ENCODE measurements around the gene MC3R.
"Not testable (repeated sequence)": the region's sequence is repeated elsewhere in the genome, so short reads cannot be mapped to it uniquely, and the experiment has no call there.

The MC3R gene

DNA sequence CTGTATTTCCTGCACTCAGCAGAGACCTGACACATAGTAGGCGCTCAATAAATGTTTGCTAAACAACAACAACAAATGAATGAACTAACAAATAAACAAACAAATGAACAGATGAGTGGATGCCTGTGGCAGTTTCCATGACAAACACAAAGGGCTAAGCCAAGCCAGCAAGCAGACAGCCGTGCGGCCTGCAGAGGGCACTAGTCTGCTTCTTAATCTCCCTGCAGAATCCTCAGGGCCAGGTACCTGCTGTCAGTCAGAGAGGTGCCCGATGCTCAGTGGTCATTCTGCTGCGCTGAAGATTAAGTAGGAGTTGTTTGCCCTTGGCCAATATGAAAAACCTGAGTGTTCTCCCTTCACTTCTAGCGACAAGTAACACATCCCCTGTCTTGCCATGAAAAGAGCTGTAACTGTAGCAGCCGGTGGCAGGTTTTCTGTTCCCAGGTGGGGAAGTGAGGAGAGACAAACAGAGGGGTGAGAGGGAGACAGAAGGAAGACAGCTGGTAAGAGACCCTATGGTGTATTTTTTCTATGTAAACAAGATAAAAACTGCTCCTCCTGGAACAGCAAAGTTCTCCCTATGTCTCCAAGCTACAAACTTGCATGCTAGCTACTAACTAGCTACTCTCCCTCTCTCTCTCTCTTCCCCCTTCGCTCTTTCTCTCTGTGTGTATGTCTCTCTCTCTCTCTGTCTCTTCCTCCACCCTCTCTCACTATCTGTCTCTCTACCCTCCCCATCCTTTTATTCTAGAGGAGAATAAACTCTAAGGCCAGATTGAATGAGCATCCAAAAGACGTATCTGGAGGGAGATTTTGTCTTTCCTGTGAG is at the start of gene MC3R:
TSS of gene MC3R (plus strand) at position 779 of the 829 bp plus-strand sequence. CDS start 112 bp downstream, outside the sequence.
- no peak for DNase-seq (ENCODE audit: low read depth)

DNA sequence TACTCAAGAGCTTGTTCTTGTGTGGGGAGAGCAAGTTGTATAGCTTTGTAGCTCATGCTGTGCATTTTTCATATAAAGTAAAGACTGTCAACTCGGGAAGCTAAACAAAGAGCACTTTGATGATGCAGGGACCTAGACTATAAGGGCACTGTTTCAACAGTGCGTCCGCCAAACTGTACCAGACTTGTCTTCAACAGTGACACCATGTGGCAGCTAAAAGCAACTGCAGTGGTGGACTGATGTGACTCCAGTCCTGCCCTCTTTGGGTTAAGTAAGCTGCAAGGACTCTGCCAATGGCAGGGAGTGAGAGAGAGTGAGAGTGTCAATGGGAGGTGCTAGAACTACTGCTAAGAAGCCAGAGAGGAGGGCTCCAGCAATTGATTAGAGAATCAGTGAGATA is 48.1 kb upstream of the MC3R start:
- no peak for DNase-seq (ENCODE audit: low read depth)

DNA sequence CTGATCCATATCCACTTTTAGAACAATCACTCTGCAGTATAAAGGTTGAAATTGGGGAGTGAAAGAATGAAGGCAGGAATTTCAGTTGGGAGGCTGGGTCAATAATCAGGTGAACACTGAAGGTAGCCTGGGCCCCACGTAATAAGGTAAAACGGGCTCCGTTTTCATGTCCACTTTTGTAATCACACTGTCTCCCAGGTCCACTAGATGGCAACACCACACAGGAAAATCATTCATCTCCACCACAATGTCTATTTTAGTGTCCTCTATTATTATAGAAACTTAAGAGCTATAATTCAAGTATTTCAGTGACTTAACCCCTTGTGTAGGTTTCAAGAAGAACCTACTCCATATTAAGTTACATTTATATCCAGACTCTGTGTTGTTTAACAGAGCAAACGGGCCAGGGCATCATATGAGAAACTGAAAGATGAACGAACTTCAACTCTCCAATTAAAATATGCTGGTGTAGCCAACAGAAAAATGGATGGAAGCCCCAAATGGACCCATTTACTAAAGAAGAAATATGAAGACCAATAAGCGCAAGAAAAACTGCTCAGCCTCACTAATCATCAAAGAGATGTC is 45.9 kb upstream of the MC3R start:
- DNase-seq (ENCODE audit: low read depth) = no peak

- DNase-seq (ENCODE audit: low read depth) = no peak
Measured at GRCh38 chr20:56204206-56204605, 44.3 kb upstream of the MC3R start.

- no peak for DNase-seq (ENCODE audit: low read depth)
Measured at GRCh38 chr20:56205346-56205745, 43.2 kb upstream of the MC3R start.

DNA sequence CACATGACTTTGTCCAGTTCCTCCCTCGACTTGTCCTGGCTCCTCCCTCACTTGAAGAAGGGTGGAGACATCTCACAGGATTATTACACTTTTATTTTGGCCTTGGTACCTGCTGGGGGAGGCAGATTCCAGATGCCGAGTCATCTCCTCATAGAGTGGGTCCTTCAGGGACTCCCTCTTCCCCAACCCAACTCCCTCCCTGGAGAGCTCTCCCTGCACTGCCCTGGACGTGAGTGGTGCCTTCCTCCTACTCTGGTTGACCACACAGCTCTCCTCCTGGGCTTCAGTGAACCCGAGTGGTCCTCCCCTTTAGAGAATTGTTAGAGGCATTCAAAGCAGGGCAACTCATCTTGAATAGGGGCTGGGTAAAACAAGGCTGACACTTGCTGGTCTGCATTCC is 40.9 kb upstream of the MC3R start:
- DNase-seq (ENCODE audit: low read depth) = no peak

DNA sequence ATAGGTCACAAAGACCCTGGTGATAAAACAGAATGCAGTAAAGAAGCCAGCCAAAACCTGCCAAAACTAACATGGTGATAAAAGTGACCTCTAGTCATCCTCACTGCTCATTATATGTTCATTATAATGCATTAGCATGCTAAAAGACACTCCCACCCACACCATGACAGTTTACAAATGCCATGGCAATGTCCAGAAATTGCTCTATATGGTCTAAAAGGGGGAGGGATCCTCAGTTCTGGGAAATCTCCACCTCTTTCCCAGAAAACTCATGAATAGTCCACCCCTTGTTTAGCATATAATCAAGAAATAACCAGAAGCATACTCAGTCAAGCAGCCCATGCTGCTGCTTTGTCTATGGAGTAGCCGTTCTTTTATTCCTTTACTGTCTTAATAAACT is 40.4 kb upstream of the MC3R start:
- no peak for DNase-seq (ENCODE audit: low read depth)

- DNase-seq (ENCODE audit: low read depth) = no peak
Measured at GRCh38 chr20:56211051-56211450, 37.5 kb upstream of the MC3R start.

GRCh38 chr20:56212091-56212490 is 36.4 kb upstream of the MC3R start:
- no peak for DNase-seq (ENCODE audit: low read depth)

- DNase-seq (ENCODE audit: low read depth) = no peak
Measured at GRCh38 chr20:56213321-56213720, 35.2 kb upstream of the MC3R start.

DNA sequence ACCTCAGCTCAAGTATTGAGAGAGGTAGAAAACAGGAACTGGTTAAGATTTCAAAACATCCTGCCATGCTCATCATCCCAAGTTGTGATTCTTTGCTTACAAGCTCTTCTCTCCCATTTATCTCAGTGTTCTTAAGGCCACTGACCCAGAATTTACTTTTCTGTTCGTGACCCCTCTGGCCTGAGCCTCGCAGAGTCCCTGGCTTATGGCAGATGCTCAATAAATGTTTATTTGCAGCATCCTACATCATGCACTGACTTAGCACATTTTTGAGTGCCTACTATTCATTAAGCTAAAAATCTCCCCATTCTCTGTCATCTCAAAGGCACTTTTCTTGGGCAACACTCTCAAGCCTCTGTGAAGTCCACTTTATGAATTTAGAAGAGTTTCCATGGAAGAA is 33.4 kb upstream of the MC3R start:
- DNase-seq (ENCODE audit: low read depth) = no peak

- DNase-seq (ENCODE audit: low read depth) = no peak
Measured at GRCh38 chr20:56217829-56218228, 30.7 kb upstream of the MC3R start.

DNA sequence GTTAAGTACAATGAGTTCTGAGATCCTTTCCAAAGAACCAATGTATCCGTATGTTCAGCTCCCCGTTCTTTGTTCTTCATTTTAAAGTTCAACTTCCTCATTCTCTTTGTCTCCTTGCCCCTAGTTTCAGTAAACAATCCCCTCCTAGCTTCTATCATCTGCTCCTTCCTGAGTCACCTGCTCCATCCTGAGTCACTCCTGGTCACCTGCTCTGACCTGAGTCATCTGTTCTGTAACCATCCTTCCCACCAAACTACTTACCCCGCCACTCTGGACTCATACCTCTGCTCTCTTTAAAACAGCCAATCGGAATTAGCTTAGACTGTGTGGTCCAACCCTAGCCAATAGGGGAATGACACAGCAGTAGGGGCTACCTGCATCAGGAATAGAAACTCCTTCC is 27.3 kb upstream of the MC3R start:
- DNase-seq (ENCODE audit: low read depth) = not testable (repeated sequence)

DNA sequence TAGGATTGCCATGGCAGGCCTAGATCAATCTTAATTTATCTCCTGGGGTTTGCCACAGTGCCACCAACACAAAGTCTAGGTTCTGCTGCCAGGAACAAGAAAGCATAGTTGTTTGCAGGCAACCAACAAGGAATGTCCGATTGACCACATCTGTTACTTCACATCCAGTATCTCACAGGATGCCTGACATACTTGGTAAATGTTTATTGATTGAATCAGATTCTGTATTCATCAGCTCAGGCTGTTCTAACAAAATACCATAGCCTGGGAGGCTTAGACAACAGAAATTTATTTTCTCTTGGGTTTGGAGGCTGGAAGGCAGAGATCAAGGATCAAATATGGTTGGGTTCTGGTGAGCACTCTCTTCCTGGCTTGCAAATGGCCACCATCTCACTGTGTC is 26.3 kb upstream of the MC3R start:
- no peak for DNase-seq (ENCODE audit: low read depth)

GRCh38 chr20:56222945-56223344 is 25.6 kb upstream of the MC3R start:
- no peak for DNase-seq (ENCODE audit: low read depth)

- no peak for DNase-seq (ENCODE audit: low read depth)
Measured at GRCh38 chr20:56223352-56223751, 25.2 kb upstream of the MC3R start.

DNA sequence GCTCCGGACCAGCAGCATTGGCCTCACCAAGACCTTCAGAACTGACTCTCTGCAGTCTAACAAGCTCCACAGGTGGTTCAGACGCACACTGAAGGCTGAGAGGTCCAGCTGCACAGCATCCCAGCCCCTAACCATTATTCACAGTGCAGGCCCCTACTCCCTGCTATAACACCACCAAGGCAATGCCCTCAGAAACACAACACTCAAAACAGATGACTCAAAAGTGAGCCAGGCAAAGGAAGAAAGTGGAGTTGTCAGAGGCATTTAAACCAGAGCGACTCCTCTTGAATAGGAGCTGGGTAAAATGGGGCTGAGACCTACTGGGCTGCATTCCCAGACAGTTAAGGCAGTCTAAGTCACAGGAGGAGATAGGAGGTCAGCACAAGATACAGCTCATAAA is 20.5 kb upstream of the MC3R start:
- no peak for DNase-seq (ENCODE audit: low read depth)

DNA sequence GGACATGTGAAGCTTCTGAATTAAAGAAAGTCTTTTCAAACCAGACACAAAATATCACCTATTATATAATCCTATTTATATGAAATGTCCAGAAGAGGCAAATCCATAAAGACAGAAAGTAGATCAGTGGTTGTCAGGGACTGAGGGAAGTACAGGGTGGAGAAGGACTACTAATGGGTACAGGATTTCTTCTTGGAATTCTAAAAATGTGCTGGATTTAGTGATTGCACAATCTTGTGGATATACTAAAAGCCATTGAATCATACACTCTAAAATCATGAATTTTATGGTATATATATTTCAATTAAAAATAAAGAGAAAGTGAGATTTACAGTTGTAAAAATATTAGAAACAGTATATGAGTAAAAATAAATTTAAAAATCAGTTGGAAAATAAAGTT is 18.7 kb upstream of the MC3R start:
- DNase-seq (ENCODE audit: low read depth) = no peak

DNA sequence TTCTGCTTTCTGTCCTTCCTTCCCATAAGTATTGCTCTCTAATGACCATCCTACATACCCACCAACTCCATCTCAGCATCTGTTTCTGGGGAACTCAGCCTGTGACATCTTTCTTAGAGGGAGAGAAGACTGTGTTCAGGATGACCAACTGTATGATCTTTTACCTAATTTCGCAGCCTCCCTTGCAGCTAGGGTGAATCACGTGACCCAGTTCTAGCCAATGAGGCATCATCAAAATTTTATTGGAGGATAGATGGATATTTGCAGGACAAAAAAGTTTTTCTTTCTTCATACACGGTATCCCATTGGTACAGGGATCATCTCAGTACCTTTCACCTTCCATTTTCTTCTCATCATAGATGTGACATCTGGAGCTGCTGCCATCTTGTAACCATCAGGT is 14.4 kb upstream of the MC3R start:
- no peak for DNase-seq (ENCODE audit: low read depth)

DNA sequence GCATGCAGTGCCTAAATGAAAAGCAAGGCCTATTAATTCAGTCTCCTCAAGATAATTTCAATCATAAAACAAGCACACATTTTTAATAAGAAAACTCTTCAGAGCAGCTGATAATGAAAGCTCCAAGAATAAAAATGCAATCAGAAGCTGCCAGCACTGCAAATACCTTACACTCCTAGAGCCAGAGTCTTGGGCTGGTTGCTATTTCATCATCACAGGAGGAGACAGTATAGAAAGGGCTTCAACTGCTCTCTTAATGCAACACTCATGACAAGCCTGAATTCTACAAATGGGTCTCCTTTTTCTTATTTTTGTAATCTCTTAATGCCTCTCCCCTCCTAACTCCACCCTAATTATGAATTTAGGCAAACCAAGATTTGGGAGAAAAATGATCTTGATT is 11.2 kb upstream of the MC3R start:
- no peak for DNase-seq (ENCODE audit: low read depth)

GRCh38 chr20:56244259-56244658 is 4.3 kb upstream of the MC3R start:
- DNase-seq (ENCODE audit: low read depth) = no peak

DNA sequence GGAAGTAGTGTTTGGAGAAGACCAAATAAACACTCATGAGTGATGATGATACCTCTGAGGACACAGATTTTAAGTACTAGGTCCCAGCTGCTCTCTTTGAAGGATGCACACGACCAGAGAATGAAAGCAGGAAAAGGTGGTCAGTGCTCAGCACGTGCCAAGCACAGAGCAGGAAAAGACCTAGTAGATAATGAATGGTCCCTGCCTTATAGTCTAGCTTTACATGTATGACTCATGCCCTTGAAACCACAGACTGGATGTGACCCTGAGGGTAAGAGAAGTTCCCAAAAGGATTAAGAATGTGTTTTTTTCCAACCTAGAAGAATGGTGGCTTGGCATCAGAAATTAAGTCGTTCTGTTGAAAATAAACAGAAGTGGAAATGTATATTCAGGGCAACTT is 2.8 kb upstream of the MC3R start:
- no peak for DNase-seq (ENCODE audit: low read depth)

- no peak for DNase-seq (ENCODE audit: low read depth)
Measured at GRCh38 chr20:56249244-56249955, 868 bp downstream of the MC3R start.
